Measurements from ENCODE around the gene RPL39L. TPM values are rescaled to one million over a fixed set of nuclear protein-coding genes. Genes with fewer than 3 reads are reported as not detected.
A peak's percentile ranks its signal among the peaks of the same experiment; 100 is the strongest.

Gene RPL39L
- total RNA-seq, result 10 to 100 TPM in 2 of 4 donors, 1 to 10 TPM in 2; 2.4 to 18.6 (median 12.4) TPM

DNA sequence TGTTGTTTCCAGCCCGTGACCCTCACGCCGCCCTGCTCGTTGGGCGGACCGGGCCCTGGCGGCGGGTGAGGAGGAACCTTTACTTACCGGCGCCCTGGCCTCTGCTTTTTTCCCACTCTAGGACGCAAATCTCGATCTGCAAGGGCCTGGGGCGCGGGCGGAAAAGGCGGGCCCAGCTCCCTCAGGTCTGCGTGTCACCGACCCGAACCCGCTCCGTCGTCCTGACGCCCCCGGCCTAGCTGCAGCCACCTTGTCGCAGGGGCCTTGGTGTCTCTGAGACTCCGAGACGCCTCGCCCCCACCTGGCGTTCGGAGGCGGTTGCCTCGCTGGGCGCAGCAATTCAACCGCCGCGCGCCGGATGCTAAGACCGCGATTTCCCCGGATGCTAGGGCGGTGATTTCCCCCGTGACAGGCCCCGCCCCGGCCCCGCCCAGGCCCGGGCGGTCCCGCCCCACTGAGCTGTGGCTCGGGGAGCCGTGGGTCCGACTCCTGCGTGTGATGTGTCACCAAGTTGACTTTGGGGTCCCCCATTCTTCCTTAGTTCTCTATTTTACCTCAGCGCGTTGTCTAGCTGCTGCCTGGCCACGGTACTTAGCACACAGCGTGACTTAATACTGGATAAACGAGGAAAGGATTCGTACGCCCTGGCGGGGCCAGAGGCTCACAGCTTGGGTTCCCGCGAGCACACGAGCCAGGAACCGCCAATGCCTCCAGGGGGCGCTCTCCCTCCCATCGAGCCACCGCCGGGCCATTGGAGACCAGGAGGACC lies at the start of gene RPL39L:
TSS of gene RPL39L (minus strand) at position 371 of the 769 bp plus-strand sequence. CDS start 18,196 bp downstream, outside the sequence.
- Histone ChIP-seq H3K4me1 (peaks cover 0 to 20% (median 6%) of the 10 kb centered on the region in 3 donors), H3K9me3 (no peaks in the 10 kb centered on the region), H3K27me3 (no peaks in the 10 kb centered on the region), H3K27ac (peak within 1 kb of the TSS; percentile 68 to 79 (median 74)), H3K36me3 (no peaks in the 10 kb centered on the region), H3K4me3 (peak within 1 kb of the TSS; percentile 34 to 75 (median 56))
- 10 to 12% methylated on average over 23 to 27 of the region's 69 CpGs for WGBS, 2 donors
- DNase-seq, result peak; percentile 36
- intact Hi-C loops (cut with DNase I), result no loop called here
- TF ChIP-seq POLR2A (IDR thresholded peaks at IDR 0.05) (peak in 1 of 4 donors; percentile 60), CTCF (IDR thresholded peaks at IDR 0.05) (peak; percentile 71 to 89 (median 83))

- no peak for DNase-seq
- peak overlapping the region in 3 of 4 donors; percentile 4 to 17 (median 11) for H3K27ac ChIP-seq
- H3K9me3 ChIP-seq, result no peaks in the 10 kb centered on the region
- intact Hi-C loops (cut with DNase I), result no loop called here
- H3K4me3 ChIP-seq, result no peak overlapping the region
- H3K4me1 ChIP-seq, result peaks cover 7 to 25% (median 20%) of the 10 kb centered on the region in 3 donors
- no peaks in the 10 kb centered on the region for H3K27me3 ChIP-seq
- 19 to 32% methylated on average over 2 of the region's 2 CpGs for WGBS, 2 donors
- TF ChIP-seq POLR2A (IDR thresholded peaks at IDR 0.05) (no peak), CTCF (IDR thresholded peaks at IDR 0.05) (no peak)
- no peaks in the 10 kb centered on the region for H3K36me3 ChIP-seq
These were observed 49.6 kb upstream of the RPL39L start for GRCh38 chr3:187188931-187189330.

DNA sequence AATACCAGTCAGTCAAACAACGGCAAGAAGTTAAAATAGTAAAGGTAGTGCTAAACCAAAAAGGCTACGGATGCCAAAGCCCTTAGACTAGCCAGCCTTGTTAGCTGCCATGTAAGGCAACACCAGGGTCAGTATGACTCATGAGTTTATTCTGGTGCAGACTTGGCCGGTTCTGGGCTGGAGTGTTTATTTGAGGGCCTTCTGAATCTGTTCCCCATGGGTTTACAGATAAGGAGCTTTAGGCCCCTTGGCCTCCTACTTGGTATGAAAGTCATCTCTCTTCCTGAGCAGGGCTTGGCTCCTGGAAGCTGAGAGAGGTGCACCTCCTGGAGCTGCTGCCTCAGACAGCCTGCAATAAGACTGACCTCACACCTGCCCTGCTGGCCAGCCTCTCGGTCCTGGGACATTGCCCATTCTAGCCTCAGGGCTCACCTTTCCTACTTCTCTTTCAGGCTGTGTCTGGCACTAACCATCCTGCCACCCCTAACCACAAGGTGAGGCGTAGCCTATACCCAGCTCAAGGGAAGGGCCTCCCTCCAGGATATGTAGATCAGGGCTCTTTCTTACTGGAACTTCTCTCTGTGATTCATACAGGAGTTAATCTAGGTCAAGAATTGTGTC lies 47.6 kb upstream of the RPL39L start:
- intact Hi-C loops (cut with DNase I), result no loop called here

DNA sequence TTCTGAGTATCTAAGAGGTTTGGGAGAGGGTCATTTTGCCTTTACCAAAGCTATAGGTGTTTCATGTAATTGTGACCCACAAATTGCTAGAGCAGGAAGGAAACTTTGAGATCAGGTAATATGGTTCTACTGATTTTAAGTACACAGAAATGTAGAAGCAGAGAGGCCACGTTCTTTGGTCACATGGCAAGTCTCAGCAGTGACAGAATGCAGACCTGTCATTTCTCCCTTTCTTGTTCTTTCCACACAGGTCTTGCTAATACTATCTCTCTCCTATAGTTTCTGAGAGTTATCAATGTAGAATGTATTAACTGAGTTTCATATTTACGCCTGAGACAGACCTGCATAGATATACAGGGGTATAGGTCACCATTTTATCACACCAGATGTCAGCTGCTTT lies 47.1 kb upstream of the RPL39L start:
- Histone ChIP-seq H3K4me1 (peaks cover 7 to 42% (median 33%) of the 10 kb centered on the region in 3 donors), H3K27me3 (no peaks in the 10 kb centered on the region), H3K27ac (peak overlapping the region; percentile 40 to 82 (median 61)), H3K9me3 (no peaks in the 10 kb centered on the region), H3K4me3 (no peak overlapping the region), H3K36me3 (no peaks in the 10 kb centered on the region)
- no peak for DNase-seq
- no peak for TF ChIP-seq POLR2A (IDR thresholded peaks at IDR 0.05)
- TF ChIP-seq CTCF (IDR thresholded peaks at IDR 0.05), result no peak
- intact Hi-C loops (cut with DNase I), result no loop called here
- 65 to 75% methylated on average over 2 of the region's 2 CpGs for WGBS, 2 donors

More for the DNA sequence above, 47.6 kb upstream of the RPL39L start:
- Histone ChIP-seq H3K9me3 (no peaks in the 10 kb centered on the region), H3K4me1 (peaks cover 7 to 42% (median 31%) of the 10 kb centered on the region in 3 donors), H3K27ac (peak overlapping the region; percentile 44 to 82 (median 72)), H3K27me3 (no peaks in the 10 kb centered on the region), H3K4me3 (no peak overlapping the region), H3K36me3 (no peaks in the 10 kb centered on the region)
- WGBS, 2 donors, result 32 to 34% methylated on average over 4 to 5 of the region's 5 CpGs
- no peak for DNase-seq
- TF ChIP-seq POLR2A (IDR thresholded peaks at IDR 0.05) (no peak), CTCF (IDR thresholded peaks at IDR 0.05) (no peak)

- Histone ChIP-seq H3K9me3 (no peaks in the 10 kb centered on the region), H3K36me3 (no peaks in the 10 kb centered on the region), H3K4me1 (peaks cover 7 to 42% (median 33%) of the 10 kb centered on the region in 3 donors), H3K27ac (peak overlapping the region in 2 of 4 donors; percentile 40 to 78), H3K4me3 (no peak overlapping the region), H3K27me3 (no peaks in the 10 kb centered on the region)
- TF ChIP-seq POLR2A (IDR thresholded peaks at IDR 0.05) (no peak), CTCF (IDR thresholded peaks at IDR 0.05) (no peak)
- intact Hi-C loops (cut with DNase I), result no loop called here
- no peak for DNase-seq
- WGBS, 2 donors, result 86 to 89% methylated on average over 4 of the region's 4 CpGs
These were observed 46.5 kb upstream of the RPL39L start for GRCh38 chr3:187185759-187186158.
